CD4-positive, alpha-beta T cell (primary cell): ENCODE results near the gene FNDC3B. TPM values are rescaled to one million over a fixed set of nuclear protein-coding genes. Genes with fewer than 3 reads are reported as not detected.

ENCODE experiments used
- ATAC-seq: fragments of 200-7000 bp; cut with Tn5 transposase; one replicate; pipeline ENCODE4 v1.10.0; 2022; ENCODE audit warnings: mild to moderate bottlenecking; ENCODE audit not compliant: poor library complexity
- CTCF ChIA-PET: fragments of 350-600 bp; sonication (Branson Sonifier 250); formaldehyde crosslinking; loops from one replicate; lab custom pipeline; 2021; ENCODE audit warnings: antibody characterized with exemption, inconsistent platforms; lab: Charles Lee
- POLR2A ChIA-PET: fragments of 350-600 bp; sonication (Branson Sonifier 250); formaldehyde crosslinking; loops from one replicate; lab custom pipeline; 2021; ENCODE audit warnings: antibody characterized with exemption, inconsistent platforms; lab: Charles Lee
- DNase-seq, 14 experiments: peaks; one replicate each; pipeline ENCODE4 v3.0.0-alpha.2; 2013 to 2020; ENCODE audit warnings: mixed read lengths in 2 of 14
- H3K27ac ChIP-seq, 2 donors: one replicate each; pipeline versions ENCODE4 v1.5.1 to v1.7.0; 2013; ENCODE audit warnings: low read length in 2 of 2, low read depth in 1 of 2, mild to moderate bottlenecking in 1 of 2
- H3K27me3 ChIP-seq, 2 experiments: 1 replicate in 1 of 2; 2 replicates in 1 of 2; pipeline versions ENCODE4 v1.6.1 to v1.7.0; 2013; ENCODE audit warnings: low read length in 2 of 2, control low read depth in 1 of 2, mild to moderate bottlenecking in 1 of 2, moderate library complexity in 1 of 2; ENCODE audit not compliant: insufficient read depth in 2 of 2, control insufficient read depth in 1 of 2
- H3K36me3 ChIP-seq: one replicate; pipeline ENCODE4 v1.6.1; 2013; ENCODE audit warnings: low read length, control low read depth; ENCODE audit not compliant: insufficient read depth
- H3K4me1 ChIP-seq: one replicate; pipeline ENCODE4 v1.6.1; 2013; ENCODE audit warnings: low read length, control low read depth; ENCODE audit not compliant: insufficient read depth
- H3K4me3 ChIP-seq: one replicate; pipeline ENCODE4 v1.5.1; 2013; ENCODE audit warnings: mild to moderate bottlenecking, low read length, moderate library complexity
- H3K9me3 ChIP-seq, 2 experiments: 1 replicate in 1 of 2; 2 replicates in 1 of 2; pipeline versions ENCODE4 v1.6.1 to v1.7.0; 2013; ENCODE audit warnings: low read length in 2 of 2, mild to moderate bottlenecking in 2 of 2, control low read depth in 1 of 2, moderate library complexity in 1 of 2; ENCODE audit not compliant: control insufficient read depth in 1 of 2, insufficient read depth in 1 of 2
- H3K27ac Mint-ChIP-seq: one replicate; pipeline ENCODE4 v1.8.0; 2020; ENCODE audit warnings: mixed read lengths
- H3K27me3 Mint-ChIP-seq: one replicate; pipeline ENCODE4 v1.8.0; 2021; ENCODE audit warnings: mixed read lengths
- H3K36me3 Mint-ChIP-seq: one replicate; pipeline ENCODE4 v1.8.0; 2021; ENCODE audit warnings: low read depth, mixed read lengths
- H3K4me1 Mint-ChIP-seq: one replicate; pipeline ENCODE4 v1.8.0; 2021; ENCODE audit warnings: low read depth, mixed read lengths
- H3K4me3 Mint-ChIP-seq: one replicate; pipeline ENCODE4 v1.8.0; 2020; ENCODE audit warnings: mild to moderate bottlenecking, mixed read lengths
- H3K9me3 Mint-ChIP-seq: one replicate; pipeline ENCODE4 v1.8.0; 2020; ENCODE audit warnings: mixed read lengths
- intact Hi-C, 2 experiments: fragments of 100-400 bp; cut with DNase I in 1 of 2; cut with micrococcal nuclease in 1 of 2; formaldehyde crosslinking; loops; one replicate each; pipeline versions ENCODE4 v1.15.1 to v1.9.0; 2023 to 2025; cut with DNase I, micrococcal nuclease
- total RNA-seq, 174 experiments: library from RNA in 2 of 174; stranded (reverse) in 2 of 174; gene quantifications; one replicate each; pipeline ENCODE4 v1.2.3 and lab custom pipeline; 2021 to 2026
- TF ChIP-seq, protein P1 (sequence below): fragments of 200-600 bp; IDR thresholded peaks from one replicate; pipeline ENCODE4 v1.8.0; 2022; ENCODE audit warnings: antibody characterized with exemption, mild to moderate bottlenecking

FNDC3B gene
- total RNA-seq, 2 experiments from 2014 or later: 26.1 to 28.7 TPM

DNA sequence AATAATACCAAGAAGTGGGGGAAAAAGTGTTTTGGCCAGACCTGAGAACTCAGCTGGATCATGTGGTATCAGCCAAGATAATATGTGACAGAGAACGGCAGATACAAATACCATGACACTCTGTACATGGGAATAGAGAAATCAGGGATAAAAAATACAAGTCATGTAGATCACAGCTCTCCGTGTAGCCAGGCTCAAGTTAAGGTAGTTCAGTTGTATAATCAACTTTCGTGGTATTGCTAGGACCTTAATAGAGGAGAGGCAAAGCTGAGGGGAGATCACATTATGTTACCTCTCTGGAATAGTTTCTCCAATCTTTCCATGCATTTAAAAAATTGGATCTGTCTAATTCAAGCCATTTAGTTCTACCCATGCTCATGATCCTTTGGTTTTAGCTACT lies 229.0 kb downstream of the FNDC3B start:
- CTCF ChIA-PET: no interaction called here

DNA sequence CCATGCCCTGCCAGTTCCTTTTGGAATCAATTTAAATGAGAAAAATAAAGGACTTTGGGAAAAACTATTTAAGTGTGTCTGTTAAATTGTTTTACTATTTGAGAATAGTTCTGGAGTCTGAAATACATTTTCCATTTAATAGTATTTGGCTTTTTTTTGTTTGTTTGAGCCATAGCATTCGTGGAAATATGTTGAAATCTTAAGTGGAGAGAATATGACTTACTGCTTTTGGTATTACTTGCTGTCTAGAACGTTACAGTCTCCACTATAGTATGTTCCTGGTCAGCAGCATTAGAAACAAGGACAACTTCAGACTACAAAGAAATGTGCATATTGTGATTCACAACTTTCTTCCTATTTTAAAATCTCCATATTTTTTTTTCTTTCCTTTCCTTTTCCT lies 229.5 kb downstream of the FNDC3B start:
- H3K4me1 Mint-ChIP-seq: no peaks in the 10 kb centered on the region
- Histone ChIP-seq H3K4me1 (no peaks in the 10 kb centered on the region), H3K9me3 (no peaks in the 10 kb centered on the region), H3K4me3 (no peak overlapping the region), H3K27me3 (no peaks in the 10 kb centered on the region), H3K36me3 (no peaks in the 10 kb centered on the region), H3K27ac (no peak overlapping the region)
- H3K27me3 Mint-ChIP-seq: no peaks in the 10 kb centered on the region
- no peaks in the 10 kb centered on the region for H3K9me3 Mint-ChIP-seq
- ChIA-PET CTCF (no interaction called here), POLR2A (no interaction called here)
- ATAC-seq (no peak), DNase-seq (no peak)
- H3K36me3 Mint-ChIP-seq: peaks cover 31% of the 10 kb centered on the region
- H3K27ac Mint-ChIP-seq: no peak overlapping the region
- intact Hi-C loops: no loop called here
- H3K4me3 Mint-ChIP-seq: no peak overlapping the region
- TF ChIP-seq, protein P1, sequence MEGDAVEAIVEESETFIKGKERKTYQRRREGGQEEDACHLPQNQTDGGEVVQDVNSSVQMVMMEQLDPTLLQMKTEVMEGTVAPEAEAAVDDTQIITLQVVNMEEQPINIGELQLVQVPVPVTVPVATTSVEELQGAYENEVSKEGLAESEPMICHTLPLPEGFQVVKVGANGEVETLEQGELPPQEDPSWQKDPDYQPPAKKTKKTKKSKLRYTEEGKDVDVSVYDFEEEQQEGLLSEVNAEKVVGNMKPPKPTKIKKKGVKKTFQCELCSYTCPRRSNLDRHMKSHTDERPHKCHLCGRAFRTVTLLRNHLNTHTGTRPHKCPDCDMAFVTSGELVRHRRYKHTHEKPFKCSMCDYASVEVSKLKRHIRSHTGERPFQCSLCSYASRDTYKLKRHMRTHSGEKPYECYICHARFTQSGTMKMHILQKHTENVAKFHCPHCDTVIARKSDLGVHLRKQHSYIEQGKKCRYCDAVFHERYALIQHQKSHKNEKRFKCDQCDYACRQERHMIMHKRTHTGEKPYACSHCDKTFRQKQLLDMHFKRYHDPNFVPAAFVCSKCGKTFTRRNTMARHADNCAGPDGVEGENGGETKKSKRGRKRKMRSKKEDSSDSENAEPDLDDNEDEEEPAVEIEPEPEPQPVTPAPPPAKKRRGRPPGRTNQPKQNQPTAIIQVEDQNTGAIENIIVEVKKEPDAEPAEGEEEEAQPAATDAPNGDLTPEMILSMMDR: no peak

More for the DNA sequence above, 229.0 kb downstream of the FNDC3B start:
- Mint-ChIP-seq H3K4me1 (no peaks in the 10 kb centered on the region), H3K27ac (no peak overlapping the region), H3K9me3 (no peaks in the 10 kb centered on the region), H3K4me3 (no peak overlapping the region), H3K36me3 (peaks cover 31% of the 10 kb centered on the region), H3K27me3 (no peaks in the 10 kb centered on the region)
- POLR2A ChIA-PET: no interaction called here
- no peaks in the 10 kb centered on the region for H3K9me3 ChIP-seq
- ATAC-seq: no peak
- intact Hi-C loops: no loop called here
- DNase-seq: no peak
- no peak overlapping the region for H3K4me3 ChIP-seq
- H3K4me1 ChIP-seq: no peaks in the 10 kb centered on the region
- H3K27me3 ChIP-seq: no peaks in the 10 kb centered on the region
- TF ChIP-seq, protein P1: no peak
- no peaks in the 10 kb centered on the region for H3K36me3 ChIP-seq
- no peak overlapping the region for H3K27ac ChIP-seq

DNA sequence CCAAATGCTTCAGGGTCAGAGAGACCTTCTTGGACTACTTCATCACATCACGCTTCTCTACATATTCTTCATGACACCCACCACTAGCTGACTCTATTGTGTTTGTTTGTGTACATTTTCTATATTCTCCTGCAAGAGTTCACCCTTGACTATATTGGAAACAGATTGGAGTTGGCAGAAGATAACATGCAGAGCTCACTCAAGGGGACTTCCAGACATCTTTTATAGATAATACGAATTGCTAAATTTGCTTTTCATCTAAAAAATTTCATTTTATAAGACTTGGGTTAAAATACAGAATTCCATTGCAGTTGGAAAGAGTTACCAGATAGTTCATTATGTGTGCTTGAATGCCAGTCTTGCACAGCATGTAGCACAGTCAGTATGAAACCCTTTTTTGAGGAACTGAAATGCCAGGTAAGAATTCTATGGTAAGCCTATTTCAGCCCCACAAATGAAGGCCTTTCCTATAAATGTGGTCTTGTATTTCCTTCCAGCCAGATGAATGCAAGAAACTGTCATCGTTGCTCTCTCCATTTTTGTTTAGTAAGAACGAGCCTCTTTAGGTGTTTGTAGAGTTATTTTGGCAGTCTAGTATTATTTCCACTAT lies 231.3 kb downstream of the FNDC3B start:
- DNase-seq: no peak
- peaks cover 26% of the 10 kb centered on the region for H3K36me3 Mint-ChIP-seq
- intact Hi-C loops: loop anchor here (5.0 to 10.0 kb wide), 2 partner anchors 233 to 236 kb away; partner anchors contain the start of gene FNDC3B (in 2 of the 2)
- CTCF ChIA-PET: no interaction called here
- no peaks in the 10 kb centered on the region for H3K4me1 Mint-ChIP-seq
- H3K27me3 ChIP-seq: no peaks in the 10 kb centered on the region
- no peak for ATAC-seq
- no peak overlapping the region for H3K4me3 Mint-ChIP-seq
- H3K36me3 ChIP-seq: no peaks in the 10 kb centered on the region
- H3K9me3 ChIP-seq: no peaks in the 10 kb centered on the region
- POLR2A ChIA-PET: no interaction called here
- H3K27ac ChIP-seq: no peak overlapping the region
- H3K27ac Mint-ChIP-seq: no peak overlapping the region
- H3K4me3 ChIP-seq: no peak overlapping the region
- H3K4me1 ChIP-seq: no peaks in the 10 kb centered on the region
- TF ChIP-seq, protein P1: no peak
- H3K9me3 Mint-ChIP-seq: no peaks in the 10 kb centered on the region
- no peaks in the 10 kb centered on the region for H3K27me3 Mint-ChIP-seq
